Progenitor cell of endocrine pancreas (in vitro differentiated cells): ENCODE data around the gene GNB2. TPM values are rescaled to one million over a fixed set of nuclear protein-coding genes. Genes with fewer than 3 reads are reported as not detected.
"Not testable (repeated sequence)": the region's sequence is repeated elsewhere in the genome, so short reads cannot be mapped to it uniquely, and the experiment has no call there.

Source experiments
- DNase-seq: peaks from one replicate; pipeline ENCODE4 v3.0.0; 2021; ENCODE audit warnings: low spot score; ENCODE audit not compliant: unreplicated experiment
- H3K27ac Mint-ChIP-seq: 2 replicates; pipeline ENCODE4 v1.8.0; 2021; ENCODE audit warnings: mild to moderate bottlenecking, moderate library complexity, mixed read lengths
- H3K27me3 Mint-ChIP-seq: 2 replicates; pipeline ENCODE4 v1.8.0; 2021; ENCODE audit warnings: mixed read lengths
- H3K36me3 Mint-ChIP-seq: 2 replicates; pipeline ENCODE4 v1.8.0; 2022; ENCODE audit warnings: mixed read lengths; ENCODE audit not compliant: insufficient read depth
- H3K4me1 Mint-ChIP-seq: 2 replicates; pipeline ENCODE4 v1.8.0; 2021; ENCODE audit warnings: low read depth, mixed read lengths
- H3K4me3 Mint-ChIP-seq: 2 replicates; pipeline ENCODE4 v1.8.0; 2021; ENCODE audit warnings: low read depth, mild to moderate bottlenecking, moderate library complexity, mixed read lengths
- H3K9me3 Mint-ChIP-seq: 2 replicates; pipeline ENCODE4 v1.8.0; 2021; ENCODE audit warnings: low read depth, mixed read lengths
- total RNA-seq: library from RNA; stranded (reverse); gene quantifications from 2 replicates; pipeline ENCODE4 v1.2.1, GENCODE V29; 2021
- TF ChIP-seq, protein P1 (sequence below): fragments of 200-600 bp; sonication (generic); IDR thresholded peaks from one replicate; pipeline ENCODE4 v1.5.0; 2021; ENCODE audit warnings: antibody characterized with exemption, mild to moderate bottlenecking; ENCODE audit not compliant: unreplicated experiment

The GNB2 gene
- total RNA-seq, 1 donor from 2014 or later, result 167 TPM

DNA sequence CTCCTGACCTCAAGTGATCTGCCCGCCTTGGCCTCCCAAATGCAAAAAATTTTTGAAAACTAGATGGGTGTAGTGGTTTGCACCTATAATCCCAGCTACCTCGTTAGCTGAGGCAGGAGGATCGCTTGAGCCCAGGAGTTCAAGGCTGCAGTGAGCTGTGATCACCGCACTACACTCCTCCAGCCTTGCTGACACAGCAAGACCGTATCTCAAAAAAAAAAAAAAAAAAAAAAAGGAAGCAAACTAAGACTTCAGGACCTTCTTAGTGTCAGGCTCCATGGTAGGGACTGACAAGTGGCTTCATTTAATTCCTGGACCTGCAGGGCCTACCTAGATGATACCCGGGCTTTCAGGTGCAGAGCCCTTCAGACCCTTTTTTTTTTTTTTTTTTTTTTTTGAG is 34.9 kb downstream of the GNB2 start:
- Mint-ChIP-seq H3K9me3 (no peaks in the 10 kb centered on the region), H3K4me1 (peaks cover 10% of the 10 kb centered on the region), H3K36me3 (peaks cover 2% of the 10 kb centered on the region), H3K27me3 (no peaks in the 10 kb centered on the region), H3K4me3 (peak overlapping the region; percentile 35), H3K27ac (no peak overlapping the region)
- DNase-seq, result no peak
- TF ChIP-seq, protein P1, sequence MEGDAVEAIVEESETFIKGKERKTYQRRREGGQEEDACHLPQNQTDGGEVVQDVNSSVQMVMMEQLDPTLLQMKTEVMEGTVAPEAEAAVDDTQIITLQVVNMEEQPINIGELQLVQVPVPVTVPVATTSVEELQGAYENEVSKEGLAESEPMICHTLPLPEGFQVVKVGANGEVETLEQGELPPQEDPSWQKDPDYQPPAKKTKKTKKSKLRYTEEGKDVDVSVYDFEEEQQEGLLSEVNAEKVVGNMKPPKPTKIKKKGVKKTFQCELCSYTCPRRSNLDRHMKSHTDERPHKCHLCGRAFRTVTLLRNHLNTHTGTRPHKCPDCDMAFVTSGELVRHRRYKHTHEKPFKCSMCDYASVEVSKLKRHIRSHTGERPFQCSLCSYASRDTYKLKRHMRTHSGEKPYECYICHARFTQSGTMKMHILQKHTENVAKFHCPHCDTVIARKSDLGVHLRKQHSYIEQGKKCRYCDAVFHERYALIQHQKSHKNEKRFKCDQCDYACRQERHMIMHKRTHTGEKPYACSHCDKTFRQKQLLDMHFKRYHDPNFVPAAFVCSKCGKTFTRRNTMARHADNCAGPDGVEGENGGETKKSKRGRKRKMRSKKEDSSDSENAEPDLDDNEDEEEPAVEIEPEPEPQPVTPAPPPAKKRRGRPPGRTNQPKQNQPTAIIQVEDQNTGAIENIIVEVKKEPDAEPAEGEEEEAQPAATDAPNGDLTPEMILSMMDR, result no peak

DNA sequence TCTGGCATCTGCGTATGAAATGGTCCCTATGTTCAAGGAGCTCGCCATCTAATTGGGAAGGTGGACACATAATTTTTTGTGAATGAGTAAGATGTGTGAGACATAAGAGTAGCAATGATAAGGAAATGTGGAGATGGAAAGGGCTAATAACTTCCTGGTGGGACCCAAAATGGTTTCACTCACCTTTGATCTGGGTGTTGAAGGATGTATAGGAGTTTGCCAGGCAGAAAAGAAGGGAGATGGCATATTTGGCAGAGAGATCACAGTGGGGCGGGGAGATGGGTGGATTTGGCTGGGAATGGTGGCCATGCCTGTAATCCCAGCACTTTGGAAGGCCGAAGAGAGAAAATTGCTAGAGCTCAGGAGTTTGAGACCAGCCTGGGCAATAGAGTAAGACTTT is 36.9 kb downstream of the GNB2 start:
- no peak overlapping the region for H3K4me3 Mint-ChIP-seq
- DNase-seq, result no peak
- H3K4me1 Mint-ChIP-seq, result peaks cover 10% of the 10 kb centered on the region
- H3K36me3 Mint-ChIP-seq, result peaks cover 2% of the 10 kb centered on the region
- TF ChIP-seq, protein P1, result no peak
- no peak overlapping the region for H3K27ac Mint-ChIP-seq
- H3K9me3 Mint-ChIP-seq, result no peaks in the 10 kb centered on the region
- H3K27me3 Mint-ChIP-seq, result peaks cover 2% of the 10 kb centered on the region

DNA sequence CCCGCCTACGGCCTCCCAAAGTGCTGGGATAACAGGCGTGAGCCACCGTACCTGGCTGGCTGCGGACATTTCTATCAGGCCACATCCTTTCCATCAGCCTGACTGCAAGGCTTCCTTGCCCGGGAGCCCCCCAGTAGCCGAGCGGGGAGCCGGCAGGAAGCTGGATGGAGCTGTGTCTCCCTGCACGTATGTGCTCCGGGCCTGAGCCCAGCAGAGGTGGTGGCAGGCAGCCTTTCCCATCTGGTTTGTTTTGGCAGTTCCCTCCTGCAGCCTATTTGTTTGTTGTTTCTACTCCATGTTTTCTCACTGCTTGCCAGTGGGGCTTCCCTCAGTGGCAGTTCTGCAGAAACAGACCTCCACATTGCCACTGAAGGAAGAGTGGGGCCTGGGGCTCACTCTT is 37.8 kb downstream of the GNB2 start:
- H3K4me3 Mint-ChIP-seq, result no peak overlapping the region
- H3K27ac Mint-ChIP-seq, result no peak overlapping the region
- no peak for DNase-seq
- H3K9me3 Mint-ChIP-seq, result no peaks in the 10 kb centered on the region
- TF ChIP-seq, protein P1, result no peak
- H3K36me3 Mint-ChIP-seq, result peaks cover 2% of the 10 kb centered on the region
- peaks cover 3% of the 10 kb centered on the region for H3K27me3 Mint-ChIP-seq
- H3K4me1 Mint-ChIP-seq, result peaks cover 10% of the 10 kb centered on the region

DNA sequence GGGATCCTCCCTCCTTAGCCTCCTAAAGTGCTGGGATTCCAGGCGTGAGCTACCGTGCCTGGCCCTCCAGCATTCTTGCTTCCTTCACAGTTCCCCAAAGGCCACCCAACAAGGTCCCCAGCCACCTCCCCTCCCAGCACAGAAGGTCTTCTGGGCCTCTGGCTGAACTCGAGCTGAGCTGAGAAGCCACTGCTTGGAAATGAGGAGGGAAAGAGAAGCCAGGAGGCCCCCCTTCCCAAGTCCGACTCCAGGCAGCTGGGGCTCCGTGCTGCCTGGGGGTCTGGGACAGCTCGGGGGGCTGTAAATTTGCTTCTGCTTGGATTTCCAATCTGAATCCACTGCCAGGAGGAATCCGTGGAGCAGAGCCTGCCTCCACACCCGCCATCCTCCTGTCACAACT is 41.2 kb downstream of the GNB2 start:
- Mint-ChIP-seq H3K4me1 (no peaks in the 10 kb centered on the region), H3K27ac (no peak overlapping the region), H3K4me3 (no peak overlapping the region), H3K9me3 (peaks cover 14% of the 10 kb centered on the region), H3K36me3 (peaks cover 7% of the 10 kb centered on the region), H3K27me3 (peaks cover 21% of the 10 kb centered on the region)
- TF ChIP-seq, protein P1, result no peak
- DNase-seq, result no peak

DNA sequence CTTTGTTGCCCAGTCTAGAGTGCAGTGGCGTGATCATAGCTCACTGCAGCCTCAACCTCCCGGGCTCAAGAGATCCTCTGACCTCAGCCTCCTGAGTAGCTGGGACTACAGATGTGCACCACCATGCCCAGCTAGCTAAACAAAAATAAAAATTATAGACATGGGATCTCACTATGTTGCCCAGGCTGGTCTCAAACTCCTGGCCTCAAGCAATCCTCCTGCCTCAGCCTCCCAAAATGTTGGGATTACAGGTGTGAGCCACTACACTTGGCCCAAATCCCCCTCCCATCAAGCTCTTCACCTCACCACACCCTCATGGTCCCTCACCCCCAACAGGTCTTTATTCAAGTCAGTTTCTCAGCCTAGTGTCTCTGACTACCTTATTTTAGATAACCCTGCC is 43.5 kb downstream of the GNB2 start:
- DNase-seq, H3K4me1 Mint-ChIP-seq: not testable (repeated sequence)
- H3K9me3 Mint-ChIP-seq, result peaks cover 14% of the 10 kb centered on the region

DNA sequence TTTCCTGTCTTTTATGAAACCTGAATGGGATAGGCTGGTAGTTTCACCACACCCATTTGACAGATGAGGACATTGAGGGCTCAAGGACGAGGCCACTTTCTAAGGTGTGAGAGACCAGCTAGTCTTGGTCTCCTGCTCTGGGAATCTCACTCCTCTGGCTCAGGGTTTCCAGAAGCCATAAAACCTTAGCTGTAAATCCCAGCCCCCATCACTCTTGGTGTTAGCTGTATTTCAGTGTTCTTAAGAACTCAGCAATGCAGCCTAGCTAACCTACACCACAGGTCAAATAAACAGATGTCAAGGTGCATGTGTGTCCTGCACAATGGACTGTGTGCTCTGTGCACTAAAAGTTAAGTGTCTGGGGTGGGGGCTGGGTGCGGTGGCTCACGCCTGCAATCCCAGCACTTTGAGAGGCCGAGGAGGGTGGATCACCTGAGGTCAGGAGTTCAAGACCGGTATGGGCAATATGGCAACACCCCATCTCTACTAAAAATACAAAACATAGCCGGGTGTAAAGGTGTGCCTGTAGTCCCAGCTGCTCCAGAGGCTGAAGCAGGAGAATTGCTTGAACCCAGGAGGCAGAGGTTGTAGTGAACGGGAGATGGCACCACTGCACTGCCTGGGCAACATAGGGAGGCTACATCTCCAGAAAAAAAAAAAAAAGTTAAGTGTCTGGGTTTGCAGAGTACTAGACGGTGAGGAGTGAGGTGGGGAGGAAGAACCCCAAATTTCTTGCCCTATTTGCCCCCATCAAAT is 46.2 kb downstream of the GNB2 start:
- Mint-ChIP-seq H3K4me1 (peaks cover 2% of the 10 kb centered on the region), H3K9me3 (peaks cover 14% of the 10 kb centered on the region), H3K4me3 (peak overlapping the region; percentile 16), H3K36me3 (peaks cover 7% of the 10 kb centered on the region), H3K27me3 (peaks cover 57% of the 10 kb centered on the region), H3K27ac (no peak overlapping the region)
- no peak for DNase-seq
- TF ChIP-seq, protein P1, result no peak

More for the DNA sequence above, 43.5 kb downstream of the GNB2 start:
- peaks cover 40% of the 10 kb centered on the region for H3K27me3 Mint-ChIP-seq
- not testable (repeated sequence) for H3K4me3 Mint-ChIP-seq, H3K36me3 Mint-ChIP-seq, H3K27ac Mint-ChIP-seq
